Measurements from ENCODE around the gene RBCK1. TPM values are rescaled to one million over a fixed set of nuclear protein-coding genes. Genes with fewer than 3 reads are reported as not detected.

RBCK1 gene
- total and polyA plus RNA-seq, 9 of the 15 experiments (the other 6 are each of a cell fraction or from before 2014, with no cell fraction given), result 5.9 to 59.3 (median 26.5) TPM

DNA sequence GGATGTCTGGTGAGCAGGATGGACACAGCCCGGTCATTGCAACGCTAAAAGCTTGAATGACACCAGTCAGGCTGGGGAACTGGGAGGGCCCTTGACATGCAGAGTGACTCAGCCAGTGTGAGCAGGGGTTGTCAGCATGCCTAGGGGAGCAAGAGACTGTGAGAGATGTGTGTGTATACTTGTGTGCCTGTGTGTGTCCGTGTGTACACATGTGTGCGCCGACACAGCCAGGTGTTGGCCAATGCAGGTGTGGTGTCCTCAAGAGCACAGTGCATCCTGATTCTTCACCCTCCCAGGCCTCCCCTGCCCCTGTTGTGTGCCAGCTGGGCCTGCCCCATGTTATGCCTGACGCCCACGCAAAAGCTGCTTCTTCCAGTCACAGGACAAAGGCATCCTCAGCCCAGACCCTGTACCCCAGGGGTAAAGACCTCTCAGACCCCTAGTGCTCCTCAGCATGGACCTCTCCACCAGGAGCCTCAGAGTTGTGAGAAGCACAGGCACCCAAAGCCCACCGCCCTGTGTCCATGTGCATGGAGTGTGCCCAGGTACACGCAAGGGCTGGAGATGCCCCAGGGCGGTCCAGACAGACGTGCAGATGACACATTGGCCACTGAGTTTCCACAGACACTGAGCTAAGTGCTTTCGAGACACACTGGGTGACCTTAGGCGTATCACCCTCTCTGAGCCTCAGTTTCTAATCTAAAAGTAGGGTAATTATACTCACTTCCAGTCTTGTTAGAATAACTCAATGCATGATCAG lies 44.6 kb upstream of the RBCK1 start (continued):
- TF ChIP-seq, protein P1, sequence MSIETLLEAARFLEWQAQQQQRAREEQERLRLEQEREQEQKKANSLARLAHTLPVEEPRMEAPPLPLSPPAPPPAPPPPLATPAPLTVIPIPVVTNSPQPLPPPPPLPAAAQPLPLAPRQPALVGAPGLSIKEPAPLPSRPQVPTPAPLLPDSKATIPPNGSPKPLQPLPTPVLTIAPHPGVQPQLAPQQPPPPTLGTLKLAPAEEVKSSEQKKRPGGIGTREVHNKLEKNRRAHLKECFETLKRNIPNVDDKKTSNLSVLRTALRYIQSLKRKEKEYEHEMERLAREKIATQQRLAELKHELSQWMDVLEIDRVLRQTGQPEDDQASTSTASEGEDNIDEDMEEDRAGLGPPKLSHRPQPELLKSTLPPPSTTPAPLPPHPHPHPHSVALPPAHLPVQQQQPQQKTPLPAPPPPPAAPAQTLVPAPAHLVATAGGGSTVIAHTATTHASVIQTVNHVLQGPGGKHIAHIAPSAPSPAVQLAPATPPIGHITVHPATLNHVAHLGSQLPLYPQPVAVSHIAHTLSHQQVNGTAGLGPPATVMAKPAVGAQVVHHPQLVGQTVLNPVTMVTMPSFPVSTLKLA (conservative IDR thresholded peaks at IDR 0.05), result peak in 1 of 2 experiments; percentile 16; a peak in 1 of 4 replicates
- TF ChIP-seq E2F1 (CRISPR knock-in tag; IDR thresholded peaks at IDR 0.05) (no peak), ZNF584 (CRISPR knock-in tag; IDR thresholded peaks at IDR 0.05; ENCODE audit: low read depth) (0 out of 2 replicates have a peak, but pooled peaks have one; percentile 60), PTRF (tag; IDR thresholded peaks at IDR 0.05) (no peak), CEBPB (tag; IDR thresholded peaks at IDR 0.05) (no peak), MTA3 (IDR thresholded peaks at IDR 0.05; ENCODE audit: borderline replicate concordance) (peak; percentile 55; the same call in 1 of the 2 replicates), NUFIP1 (IDR thresholded peaks at IDR 0.05; ENCODE audit: partially characterized antibody) (no peak), NRF1 (conservative IDR thresholded peaks at IDR 0.05 in 1 of 2, IDR thresholded peaks at IDR 0.05 in 1 of 2) (peak in 1 of 2 experiments; percentile 48; a peak in 1 of 4 replicates), CBFB (CRISPR knock-in tag; IDR thresholded peaks at IDR 0.05) (no peak), MAZ (CRISPR knock-in tag; conservative IDR thresholded peaks at IDR 0.05 in 1 of 2, IDR thresholded peaks at IDR 0.05 in 1 of 2) (no peak; a peak in 2 of 4 replicates), ATF1 (CRISPR knock-in tag; IDR thresholded peaks at IDR 0.05) (no peak), ATF1 (tag; IDR thresholded peaks at IDR 0.05) (0 out of 2 replicates have a peak, but pooled peaks have one; percentile 14), ZNF780A (CRISPR knock-in tag; IDR thresholded peaks at IDR 0.05) (no peak), FUS (optimal IDR thresholded peaks at IDR 0.05; ENCODE audit: low read depth, low read length) (no peak), ARID1B (IDR thresholded peaks at IDR 0.05) (peak; percentile 9; the same call in 1 of the 2 replicates), ZNF316 (IDR thresholded peaks at IDR 0.05) (0 out of 2 replicates have a peak, but pooled peaks have one; percentile 26), C11orf30 (IDR thresholded peaks at IDR 0.05; ENCODE audit: low read depth) (peak; percentile 21), KLF16 (IDR thresholded peaks at IDR 0.05) (no peak), JUND (IDR thresholded peaks at IDR 0.05; ENCODE audit: borderline replicate concordance, low read depth, low read length) (peak; percentile 87), JUND (tag; IDR thresholded peaks at IDR 0.05; ENCODE audit: borderline replicate concordance, low read depth, low read length) (peak; percentile 76; the same call in 1 of the 3 replicates)
- TF ChIP-seq, protein P2, sequence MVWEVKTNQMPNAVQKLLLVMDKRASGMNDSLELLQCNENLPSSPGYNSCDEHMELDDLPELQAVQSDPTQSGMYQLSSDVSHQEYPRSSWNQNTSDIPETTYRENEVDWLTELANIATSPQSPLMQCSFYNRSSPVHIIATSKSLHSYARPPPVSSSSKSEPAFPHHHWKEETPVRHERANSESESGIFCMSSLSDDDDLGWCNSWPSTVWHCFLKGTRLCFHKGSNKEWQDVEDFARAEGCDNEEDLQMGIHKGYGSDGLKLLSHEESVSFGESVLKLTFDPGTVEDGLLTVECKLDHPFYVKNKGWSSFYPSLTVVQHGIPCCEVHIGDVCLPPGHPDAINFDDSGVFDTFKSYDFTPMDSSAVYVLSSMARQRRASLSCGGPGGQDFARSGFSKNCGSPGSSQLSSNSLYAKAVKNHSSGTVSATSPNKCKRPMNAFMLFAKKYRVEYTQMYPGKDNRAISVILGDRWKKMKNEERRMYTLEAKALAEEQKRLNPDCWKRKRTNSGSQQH (CRISPR knock-in tag; IDR thresholded peaks at IDR 0.05), result no peak
- TF ChIP-seq, protein P3, sequence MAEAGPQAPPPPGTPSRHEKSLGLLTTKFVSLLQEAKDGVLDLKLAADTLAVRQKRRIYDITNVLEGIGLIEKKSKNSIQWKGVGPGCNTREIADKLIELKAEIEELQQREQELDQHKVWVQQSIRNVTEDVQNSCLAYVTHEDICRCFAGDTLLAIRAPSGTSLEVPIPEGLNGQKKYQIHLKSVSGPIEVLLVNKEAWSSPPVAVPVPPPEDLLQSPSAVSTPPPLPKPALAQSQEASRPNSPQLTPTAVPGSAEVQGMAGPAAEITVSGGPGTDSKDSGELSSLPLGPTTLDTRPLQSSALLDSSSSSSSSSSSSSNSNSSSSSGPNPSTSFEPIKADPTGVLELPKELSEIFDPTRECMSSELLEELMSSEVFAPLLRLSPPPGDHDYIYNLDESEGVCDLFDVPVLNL (CRISPR knock-in tag; IDR thresholded peaks at IDR 0.05; ENCODE audit: low read depth), result no peak
- TF ChIP-seq, protein P4, sequence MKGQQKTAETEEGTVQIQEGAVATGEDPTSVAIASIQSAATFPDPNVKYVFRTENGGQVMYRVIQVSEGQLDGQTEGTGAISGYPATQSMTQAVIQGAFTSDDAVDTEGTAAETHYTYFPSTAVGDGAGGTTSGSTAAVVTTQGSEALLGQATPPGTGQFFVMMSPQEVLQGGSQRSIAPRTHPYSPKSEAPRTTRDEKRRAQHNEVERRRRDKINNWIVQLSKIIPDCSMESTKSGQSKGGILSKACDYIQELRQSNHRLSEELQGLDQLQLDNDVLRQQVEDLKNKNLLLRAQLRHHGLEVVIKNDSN (CRISPR knock-in tag; IDR thresholded peaks at IDR 0.05), result no peak
